HG02840 (cell line): ENCODE data around the gene ZNF536.
"Not testable (repeated sequence)": the region's sequence is repeated elsewhere in the genome, so short reads cannot be mapped to it uniquely, and the experiment has no call there.

Source experiments
- ATAC-seq: cut with Tn5 transposase; IDR thresholded peaks from one replicate; pipeline ENCODE4 v1.9.1; 2021; ENCODE audit warnings: mild to moderate bottlenecking, moderate library complexity, moderate number of reproducible peaks; ENCODE audit not compliant: unreplicated experiment, low FRiP score

The ZNF536 gene

GRCh38 chr19:30469774-30470173 is 97.6 kb downstream of the ZNF536 start:
- ATAC-seq, result no peak

DNA sequence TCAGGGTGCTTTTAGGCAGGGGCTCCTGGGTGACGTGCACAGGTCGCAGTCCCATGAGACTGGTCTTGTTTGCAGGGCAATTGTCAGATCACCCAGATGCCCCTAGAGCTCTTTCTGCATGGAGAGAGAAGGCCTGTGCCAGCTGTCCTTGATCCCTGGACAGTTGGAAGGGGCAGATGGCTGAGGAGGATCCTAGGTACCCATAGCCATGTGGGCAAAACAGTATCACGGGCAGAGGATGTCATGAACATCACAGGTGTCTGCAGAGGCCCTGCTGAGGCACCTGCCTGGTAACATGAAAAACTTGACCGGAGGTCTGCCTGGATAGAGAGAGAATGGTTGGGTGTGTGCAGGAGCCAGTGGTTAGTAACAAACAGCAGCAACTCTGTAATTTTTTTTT is 99.3 kb downstream of the ZNF536 start:
- ATAC-seq, result no peak

- ATAC-seq, result no peak
These were observed 101.2 kb downstream of the ZNF536 start for GRCh38 chr19:30473334-30473867.

- ATAC-seq, result no peak
These were observed 104.8 kb downstream of the ZNF536 start for GRCh38 chr19:30476997-30477396.

DNA sequence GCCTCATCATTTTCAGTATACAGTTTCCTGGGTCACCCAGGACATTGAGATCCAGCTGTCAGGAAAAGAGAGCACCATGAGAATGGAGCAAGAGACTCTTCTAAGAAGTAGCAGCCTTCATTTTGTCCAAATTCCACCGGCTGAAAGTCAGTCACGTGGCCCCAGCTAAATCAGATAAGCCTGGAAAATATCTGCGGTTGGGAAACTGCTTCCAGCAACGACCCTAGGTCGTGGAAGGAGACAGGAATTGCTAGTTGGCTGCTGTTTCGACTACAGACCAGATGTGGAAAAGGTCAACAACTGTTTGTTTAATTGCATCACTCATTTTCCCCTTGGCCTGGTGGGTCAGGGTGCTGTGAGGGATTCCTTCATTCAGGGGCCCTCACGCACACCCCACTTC is 107.0 kb downstream of the ZNF536 start:
- no peak for ATAC-seq

DNA sequence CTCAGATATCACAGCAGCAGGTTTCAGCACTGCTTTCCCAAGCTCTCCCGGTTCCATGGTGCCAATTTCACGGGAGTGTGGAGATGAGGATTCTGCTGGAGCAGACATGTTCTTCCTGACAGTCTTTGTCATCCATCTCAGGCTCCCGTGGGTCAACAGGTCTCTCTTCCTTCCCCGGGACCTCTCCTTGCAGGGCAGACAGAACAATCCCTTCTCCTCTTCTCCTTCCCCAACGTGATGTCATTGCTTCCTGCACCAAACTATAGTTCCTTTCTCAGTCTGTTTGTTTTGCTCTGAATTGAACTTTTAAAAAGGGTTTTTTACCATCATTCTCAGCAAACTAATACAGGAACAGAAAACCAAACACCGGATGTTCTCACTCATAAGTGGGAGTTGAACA is 107.9 kb downstream of the ZNF536 start:
- no peak for ATAC-seq

DNA sequence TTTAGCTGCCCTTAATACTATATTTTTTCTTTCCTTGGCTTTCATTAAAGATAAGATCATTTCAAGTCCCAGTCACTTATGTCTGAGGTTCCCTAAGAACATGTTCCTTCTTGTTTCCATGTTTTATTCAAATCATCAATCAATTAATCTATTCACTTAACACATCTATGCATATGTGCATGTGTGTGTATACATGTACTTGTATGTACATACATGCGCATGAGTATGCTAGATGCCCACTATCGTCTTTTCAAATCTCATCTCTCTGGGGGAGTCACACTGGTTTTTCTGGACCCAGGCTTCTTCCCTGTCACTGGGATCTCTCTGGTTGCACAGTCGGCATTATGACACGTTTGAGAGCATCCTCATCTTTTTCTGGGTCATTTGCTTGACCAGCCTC is 108.9 kb downstream of the ZNF536 start:
- ATAC-seq, result no peak

DNA sequence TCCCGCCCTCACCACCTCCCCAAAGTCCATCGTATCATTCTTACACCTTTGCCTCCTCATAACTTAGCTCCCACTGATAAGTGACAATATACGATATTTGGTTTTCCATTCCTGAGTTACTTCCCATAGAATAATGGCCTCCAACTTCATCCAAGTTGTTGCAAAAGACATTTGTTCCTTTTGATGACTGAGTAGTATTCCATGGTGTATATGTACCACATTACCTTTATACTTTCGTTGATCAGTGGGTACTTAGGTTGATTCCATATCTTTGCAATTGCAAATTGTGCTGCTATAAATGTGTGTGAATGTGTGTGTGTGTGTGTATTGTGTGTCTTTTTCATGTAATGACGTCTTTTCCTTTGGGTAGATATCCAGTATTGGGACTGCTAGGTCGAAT is 109.6 kb downstream of the ZNF536 start:
- ATAC-seq, result no peak

- no peak for ATAC-seq
These were observed 110.8 kb downstream of the ZNF536 start for GRCh38 chr19:30482956-30483355.

DNA sequence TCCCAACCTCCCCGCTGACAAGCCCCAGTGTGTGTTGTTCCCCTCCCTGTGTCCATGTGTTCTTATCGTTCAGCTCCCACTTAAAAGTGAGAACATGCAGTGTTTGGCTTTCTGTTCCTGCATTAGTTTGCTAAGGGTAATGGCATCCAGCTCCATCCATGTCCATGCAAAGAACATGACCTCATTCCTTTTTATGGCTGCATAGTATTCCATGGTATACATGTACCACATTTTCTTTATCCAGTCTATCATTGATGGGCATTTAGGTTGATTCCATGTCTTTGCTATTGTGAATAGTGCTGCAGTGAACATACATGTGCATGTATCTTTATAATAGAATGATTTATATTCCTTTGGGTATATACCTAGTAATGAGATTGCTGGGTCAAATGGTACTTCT is 114.1 kb downstream of the ZNF536 start:
- ATAC-seq, result not testable (repeated sequence)

GRCh38 chr19:30487178-30487577 is 115.0 kb downstream of the ZNF536 start:
- no peak for ATAC-seq

- ATAC-seq, result no peak
These were observed 116.0 kb downstream of the ZNF536 start for GRCh38 chr19:30488191-30488590.

GRCh38 chr19:30490760-30491159 is 118.6 kb downstream of the ZNF536 start:
- no peak for ATAC-seq

DNA sequence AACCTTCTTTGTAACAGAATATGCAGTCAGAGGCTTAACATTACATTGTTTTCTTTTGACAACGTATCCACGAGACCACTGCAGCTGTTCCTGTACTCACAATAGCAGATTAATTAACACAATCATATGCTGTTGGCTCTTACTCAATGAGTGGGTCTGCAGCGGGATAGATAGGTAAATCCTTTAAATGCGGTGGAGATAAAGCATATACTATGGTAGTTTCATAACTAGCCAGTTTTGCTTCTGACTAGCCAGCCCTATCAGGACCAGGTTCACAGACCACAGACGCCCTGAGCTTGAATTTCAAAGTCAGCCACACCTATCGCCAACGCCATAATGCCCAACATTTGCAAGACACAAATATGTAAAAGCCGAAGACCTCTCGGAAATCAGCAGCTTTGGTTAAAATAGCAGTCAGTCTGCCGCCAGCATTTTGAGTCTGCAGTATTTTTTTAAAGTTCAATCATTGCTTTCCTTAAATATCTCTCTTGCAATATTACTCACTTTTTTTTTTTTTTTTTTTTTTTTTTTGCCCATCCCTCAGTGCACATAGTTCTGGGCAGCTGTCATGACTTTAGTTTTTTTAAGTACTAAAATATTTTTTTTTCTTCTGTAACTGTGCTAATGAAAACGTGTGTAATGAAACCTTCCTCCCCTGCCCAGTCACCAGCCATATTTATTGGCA is 120.5 kb downstream of the ZNF536 start:
- ATAC-seq, result no peak

DNA sequence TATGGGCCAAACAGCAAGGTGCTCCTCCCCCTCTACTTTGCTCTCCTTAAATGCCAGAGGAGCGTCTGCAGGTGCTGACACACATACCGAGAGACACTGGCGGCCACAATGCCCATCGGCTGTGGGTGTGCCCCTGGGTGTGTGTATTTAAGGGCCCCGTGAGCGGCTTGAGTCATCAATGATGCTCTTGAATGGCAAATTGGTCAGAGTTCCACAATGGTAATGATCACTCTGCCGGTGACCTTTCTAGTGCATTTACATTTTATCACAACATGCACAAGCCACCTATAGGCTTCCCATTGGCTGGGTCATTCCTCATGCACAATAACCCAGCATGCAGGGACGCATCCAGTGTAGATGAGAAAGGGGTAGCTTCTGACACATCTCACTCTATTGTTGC is 124.8 kb downstream of the ZNF536 start:
- ATAC-seq, result no peak

GRCh38 chr19:30498085-30498484 is 125.9 kb downstream of the ZNF536 start:
- not testable (repeated sequence) for ATAC-seq

- no peak for ATAC-seq
These were observed 126.5 kb downstream of the ZNF536 start for GRCh38 chr19:30498707-30499106.

DNA sequence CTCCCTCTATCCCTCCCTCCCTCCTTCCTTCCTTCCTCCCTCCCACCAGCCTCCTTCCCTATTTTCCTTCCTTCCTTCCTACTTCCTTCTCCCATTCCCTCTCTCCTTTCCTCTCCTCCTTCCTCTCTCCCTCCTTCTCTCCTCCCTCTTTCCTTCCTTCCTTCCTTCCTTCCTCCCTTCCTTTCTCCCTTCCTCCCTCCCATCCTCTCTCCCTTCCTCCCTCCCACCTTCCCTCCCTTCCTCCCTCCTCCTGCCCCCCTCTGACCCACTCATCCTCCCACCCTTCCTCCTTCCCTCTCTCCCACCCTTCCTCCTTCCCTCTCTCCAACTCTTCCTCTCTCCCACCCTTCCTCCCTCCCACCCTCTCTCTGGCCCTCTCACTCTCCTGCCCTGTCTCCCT is 132.1 kb downstream of the ZNF536 start:
- no peak for ATAC-seq

DNA sequence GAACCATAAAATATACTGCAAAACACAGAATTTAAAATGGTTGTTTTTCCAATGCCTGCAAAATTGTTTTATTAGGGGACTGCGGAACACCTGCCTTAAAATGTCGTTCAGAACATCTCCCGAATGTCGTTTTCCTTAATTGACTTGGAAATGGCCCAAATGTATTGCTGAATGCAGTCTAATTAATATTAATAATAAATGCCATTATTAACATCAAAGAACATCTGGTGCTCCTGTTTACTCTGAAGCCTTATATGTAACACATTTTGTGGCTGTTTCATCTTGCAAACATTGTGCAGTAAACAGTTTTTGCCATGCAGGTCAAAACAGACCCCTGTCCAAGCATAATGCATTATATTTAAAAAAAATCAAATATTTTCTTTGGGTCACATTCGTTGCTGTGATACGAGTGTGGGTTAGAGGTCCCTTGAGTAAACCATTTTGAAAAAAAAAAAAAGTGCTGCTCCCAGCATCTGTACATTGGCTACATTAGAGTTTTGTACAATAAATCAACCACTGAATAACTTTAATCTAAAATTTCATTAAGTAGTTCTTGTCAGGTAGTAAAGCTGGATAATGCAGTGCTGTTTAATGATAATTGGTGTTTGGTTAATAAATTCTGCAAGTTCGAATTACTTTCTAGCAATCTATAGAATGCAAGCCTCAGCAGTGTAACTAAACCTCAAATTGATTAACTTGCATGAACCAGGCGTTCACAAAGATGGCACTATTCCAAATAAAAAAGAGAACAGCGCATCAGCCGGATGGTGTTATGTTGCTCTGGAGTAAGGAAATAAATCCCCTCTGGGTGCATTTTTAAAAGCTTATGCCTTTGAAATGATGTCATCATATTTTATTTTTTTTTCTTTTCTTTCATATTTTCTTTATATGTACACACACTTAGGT is 140.2 kb downstream of the ZNF536 start:
- ATAC-seq, result no peak

- no peak for ATAC-seq
These were observed 140.9 kb downstream of the ZNF536 start for GRCh38 chr19:30513082-30513411.

- no peak for ATAC-seq
These were observed 143.9 kb downstream of the ZNF536 start for GRCh38 chr19:30516111-30516510.

GRCh38 chr19:30516531-30516930 is 144.3 kb downstream of the ZNF536 start:
- ATAC-seq, result no peak
